Stimulated activated CD8-positive, alpha-beta memory T cell treated with anti-CD3 and anti-CD28 coated beads, Interleukin-12 subunit alpha, Interleukin-12 subunit beta, amount 100 ng/mL, for 24 hours (primary cell): Measurements from ENCODE around the gene KIF26B.
"Not testable (repeated sequence)": the region's sequence is repeated elsewhere in the genome, so short reads cannot be mapped to it uniquely, and the experiment has no call there.

Experiments used
- DNase-seq: peaks from one replicate; pipeline ENCODE4 v3.0.0-alpha.2; 2020; ENCODE audit errors: extremely low read depth

The KIF26B gene

GRCh38 chr1:245323765-245324164 lies 169.0 kb downstream of the KIF26B start:
- not testable (repeated sequence) for DNase-seq

- DNase-seq, result no peak
These were observed 171.4 kb downstream of the KIF26B start for GRCh38 chr1:245325922-245326795.

GRCh38 chr1:245327360-245327759 lies 172.6 kb downstream of the KIF26B start:
- no peak for DNase-seq

- no peak for DNase-seq
These were observed 173.1 kb downstream of the KIF26B start for GRCh38 chr1:245327842-245328241.

- no peak for DNase-seq
These were observed 176.2 kb downstream of the KIF26B start for GRCh38 chr1:245330951-245331350.

- DNase-seq, result no peak
These were observed 177.3 kb downstream of the KIF26B start for GRCh38 chr1:245332085-245332484.

- no peak for DNase-seq
These were observed 177.7 kb downstream of the KIF26B start for GRCh38 chr1:245332513-245332912.

GRCh38 chr1:245334235-245334634 lies 179.4 kb downstream of the KIF26B start:
- DNase-seq, result no peak

GRCh38 chr1:245334827-245335490 lies 180.2 kb downstream of the KIF26B start:
- DNase-seq, result no peak

GRCh38 chr1:245335684-245336083 lies 180.9 kb downstream of the KIF26B start:
- not testable (repeated sequence) for DNase-seq

- no peak for DNase-seq
These were observed 181.6 kb downstream of the KIF26B start for GRCh38 chr1:245336149-245336983.

- DNase-seq, result not testable (repeated sequence)
These were observed 182.2 kb downstream of the KIF26B start for GRCh38 chr1:245336984-245337355.

- no peak for DNase-seq
These were observed 183.2 kb downstream of the KIF26B start for GRCh38 chr1:245337829-245338484.

GRCh38 chr1:245338485-245338877 lies 183.7 kb downstream of the KIF26B start:
- no peak for DNase-seq

GRCh38 chr1:245341743-245342142 lies 187.0 kb downstream of the KIF26B start:
- no peak for DNase-seq

GRCh38 chr1:245345191-245345884 lies 190.6 kb downstream of the KIF26B start:
- no peak for DNase-seq

- no peak for DNase-seq
These were observed 193.8 kb downstream of the KIF26B start for GRCh38 chr1:245348626-245349025.

- no peak for DNase-seq
These were observed 198.6 kb downstream of the KIF26B start for GRCh38 chr1:245353411-245353810.

GRCh38 chr1:245353915-245354775 lies 199.4 kb downstream of the KIF26B start:
- DNase-seq, result no peak
